IMR-90 (cell line): ENCODE results near the gene OR4X1.

Source experiments
- CEBPB ChIP-seq: IDR thresholded peaks from 2 replicates; pipeline ENCODE4 v1.6.1; 2012; ENCODE audit warnings: low read depth, low read length, improper control_type of control experiment
- CTCF ChIP-seq: conservative IDR thresholded peaks from 2 replicates; pipeline ENCODE4 v1.5.1; 2012; ENCODE audit warnings: mild to moderate bottlenecking, low read depth, low read length, improper control_type of control experiment
- MXI1 ChIP-seq: IDR thresholded peaks from 2 replicates; pipeline ENCODE4 v1.6.1; 2012; ENCODE audit warnings: low read depth, mild to moderate bottlenecking, low read length, moderate library complexity, borderline replicate concordance
- TF ChIP-seq, protein P1 (sequence below): fragments of 150-350 bp; IDR thresholded peaks from 2 replicates; pipeline ENCODE4 v1.6.1; 2016; ENCODE audit warnings: low read depth, mild to moderate bottlenecking, low read length, moderate library complexity, borderline replicate concordance

DNA sequence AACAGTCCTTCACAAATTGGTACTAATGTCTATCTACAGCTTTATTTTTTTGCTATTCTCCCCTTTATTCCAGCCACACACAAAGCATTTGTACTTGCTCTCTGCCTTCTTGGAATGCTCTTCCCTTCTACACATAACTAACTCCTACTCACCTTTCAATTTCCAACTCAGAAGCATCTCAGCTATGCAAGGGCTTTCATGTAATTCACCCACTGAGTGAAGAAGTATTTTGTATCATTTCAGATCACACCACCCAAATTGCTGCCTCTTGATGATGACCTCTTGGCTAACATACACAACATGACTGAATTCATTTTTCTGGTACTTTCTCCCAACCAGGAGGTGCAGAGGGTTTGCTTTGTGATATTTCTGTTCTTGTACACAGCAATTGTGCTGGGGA lies 18.9 kb upstream of the OR4X1 start, which contains the start of gene OR4X2:
- TF ChIP-seq CTCF (no peak), MXI1 (no peak), CEBPB (no peak)
- TF ChIP-seq, protein P1, sequence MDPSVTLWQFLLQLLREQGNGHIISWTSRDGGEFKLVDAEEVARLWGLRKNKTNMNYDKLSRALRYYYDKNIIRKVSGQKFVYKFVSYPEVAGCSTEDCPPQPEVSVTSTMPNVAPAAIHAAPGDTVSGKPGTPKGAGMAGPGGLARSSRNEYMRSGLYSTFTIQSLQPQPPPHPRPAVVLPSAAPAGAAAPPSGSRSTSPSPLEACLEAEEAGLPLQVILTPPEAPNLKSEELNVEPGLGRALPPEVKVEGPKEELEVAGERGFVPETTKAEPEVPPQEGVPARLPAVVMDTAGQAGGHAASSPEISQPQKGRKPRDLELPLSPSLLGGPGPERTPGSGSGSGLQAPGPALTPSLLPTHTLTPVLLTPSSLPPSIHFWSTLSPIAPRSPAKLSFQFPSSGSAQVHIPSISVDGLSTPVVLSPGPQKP = no peak
